Neuronal stem cell (in vitro differentiated cells): ENCODE measurements around the gene MORF4L1.
A peak's percentile ranks its signal among the peaks of the same experiment; 100 is the strongest.
"Not testable (repeated sequence)": the region's sequence is repeated elsewhere in the genome, so short reads cannot be mapped to it uniquely, and the experiment has no call there.

Source experiments
- DNase-seq: peaks from one replicate; pipeline ENCODE4 v3.0.0-alpha.2; 2013; ENCODE audit warnings: low spot score
- H2AFZ ChIP-seq: one replicate; pipeline ENCODE4 v1.6.1; 2013; ENCODE audit warnings: mild to moderate bottlenecking, low read length, inconsistent platforms
- H2AK5ac ChIP-seq: 2 replicates; pipeline ENCODE4 v1.6.1; 2013; ENCODE audit warnings: low read depth, mild to moderate bottlenecking, inconsistent platforms, low read length, moderate library complexity, mixed read lengths
- H2BK120ac ChIP-seq: 2 replicates; pipeline ENCODE4 v1.6.1; 2013; ENCODE audit warnings: low read depth, mild to moderate bottlenecking, inconsistent platforms, low read length, moderate library complexity, mixed read lengths
- H2BK12ac ChIP-seq: one replicate; pipeline ENCODE4 v1.6.1; 2013; ENCODE audit warnings: low read length, inconsistent platforms
- H2BK15ac ChIP-seq: 2 replicates; pipeline ENCODE4 v1.6.1; 2013; ENCODE audit warnings: mild to moderate bottlenecking, low read length, inconsistent platforms, mixed read lengths
- H2BK5ac ChIP-seq: one replicate; pipeline ENCODE4 v1.6.1; 2013; ENCODE audit warnings: inconsistent platforms, mild to moderate bottlenecking, low read length, moderate library complexity
- H3K14ac ChIP-seq: one replicate; pipeline ENCODE4 v1.6.1; 2013; ENCODE audit warnings: low read length, inconsistent platforms
- H3K18ac ChIP-seq: 2 replicates; pipeline ENCODE4 v1.6.1; 2013; ENCODE audit warnings: low read length, inconsistent platforms
- H3K23ac ChIP-seq: 2 replicates; pipeline ENCODE4 v1.6.1; 2013; ENCODE audit warnings: low read depth, mild to moderate bottlenecking, mixed read lengths, low read length, inconsistent platforms; ENCODE audit not compliant: poor library complexity
- H3K27ac ChIP-seq: replicated peaks from 3 replicates; pipeline ENCODE4 v1.5.1; 2013; ENCODE audit warnings: low read length, inconsistent platforms
- H3K27me3 ChIP-seq, 3 experiments: 2 replicates each; pipeline ENCODE4 v1.6.1; 2013; ENCODE audit warnings: low read length in 3 of 3, mild to moderate bottlenecking in 2 of 3, inconsistent platforms in 1 of 3, low read depth in 1 of 3, mixed read lengths in 1 of 3, moderate library complexity in 1 of 3; ENCODE audit not compliant: control insufficient read depth in 3 of 3, insufficient read depth in 3 of 3
- H3K36me3 ChIP-seq, 2 donors: replicated peaks in 1 of 2; 2 replicates each; pipeline ENCODE4 v1.6.1; 2013; ENCODE audit warnings: low read length in 2 of 2; ENCODE audit not compliant: control insufficient read depth in 2 of 2, insufficient read depth in 2 of 2
- H3K4ac ChIP-seq: 2 replicates; pipeline ENCODE4 v1.6.1; 2013; ENCODE audit warnings: inconsistent platforms, mild to moderate bottlenecking, low read length, moderate library complexity
- H3K4me1 ChIP-seq, 2 donors: 1 replicate in 1 of 2; 2 replicates in 1 of 2; pipeline ENCODE4 v1.6.1; 2013; ENCODE audit warnings: low read length in 2 of 2, low read depth in 1 of 2; ENCODE audit not compliant: control insufficient read depth in 2 of 2, insufficient read depth in 1 of 2
- H3K4me2 ChIP-seq: one replicate; pipeline ENCODE4 v1.6.1; 2013; ENCODE audit warnings: mild to moderate bottlenecking, low read length, inconsistent platforms; ENCODE audit not compliant: insufficient read depth, poor library complexity, severe bottlenecking
- H3K4me3 ChIP-seq, 2 donors: 2 replicates each; pipeline ENCODE4 v1.5.1; 2013; ENCODE audit warnings: low read length in 2 of 2, mild to moderate bottlenecking in 2 of 2, inconsistent platforms in 1 of 2, moderate library complexity in 1 of 2
- H3K79me1 ChIP-seq: one replicate; pipeline ENCODE4 v1.6.1; 2013; ENCODE audit warnings: low read depth, mild to moderate bottlenecking, inconsistent platforms, low read length, moderate library complexity
- H3K9ac ChIP-seq: one replicate; pipeline ENCODE4 v1.6.1; 2013; ENCODE audit warnings: mild to moderate bottlenecking, low read depth, low read length, inconsistent platforms; ENCODE audit not compliant: poor library complexity
- H3K9me3 ChIP-seq, 2 donors: replicated peaks in 1 of 2; 2 replicates each; pipeline versions ENCODE3 to v1.6.1; 2013; ENCODE audit warnings: low read length in 2 of 2, mild to moderate bottlenecking in 2 of 2, inconsistent platforms in 1 of 2, low read depth in 1 of 2, mixed read lengths in 1 of 2, moderate library complexity in 1 of 2; ENCODE audit not compliant: control insufficient read depth in 2 of 2, insufficient read depth in 1 of 2
- H4K8ac ChIP-seq: one replicate; pipeline ENCODE4 v1.6.1; 2013; ENCODE audit warnings: low read depth, mild to moderate bottlenecking, inconsistent platforms, low read length, moderate library complexity
- H4K91ac ChIP-seq: one replicate; pipeline ENCODE4 v1.6.1; 2013; ENCODE audit warnings: low read length, low read depth, mild to moderate bottlenecking, inconsistent platforms; ENCODE audit not compliant: poor library complexity
- WGBS, 2 donors: extraction: QIAGEN DNeasy Blood & Tissue Kit; methylation state at CpG; one replicate each; pipeline ENCODE4 v1.1.7; 2013; ENCODE audit warnings: missing lambda C conversion rate in 2 of 2, mixed read lengths in 1 of 2; ENCODE audit not compliant: insufficient read length in 2 of 2, insufficient replicate concordance in 1 of 2; ENCODE audit errors: extremely low coverage in 2 of 2; 5-methylcytosine and 5-hydroxymethylcytosine counted together

MORF4L1 gene

GRCh38 chr15:78838489-78838888 is 34.2 kb upstream of the MORF4L1 start:
- H3K4me1 ChIP-seq, result peaks cover 3 to 11% of the 10 kb centered on the region in 2 donors
- no peak overlapping the region for H2BK15ac ChIP-seq
- no peaks in the 10 kb centered on the region for H3K79me1 ChIP-seq
- no peak overlapping the region for H4K8ac ChIP-seq
- no peak overlapping the region for H3K18ac ChIP-seq
- H4K91ac ChIP-seq, result no peak overlapping the region
- no peak overlapping the region for H2BK120ac ChIP-seq
- no peak overlapping the region for H3K9ac ChIP-seq
- no peak overlapping the region for H2BK5ac ChIP-seq
- no peaks in the 10 kb centered on the region for H3K36me3 ChIP-seq
- no peak overlapping the region for H3K4me2 ChIP-seq
- no peak overlapping the region for H3K27ac ChIP-seq
- H3K14ac ChIP-seq, result no peak overlapping the region
- no peak overlapping the region for H2AFZ ChIP-seq
- H3K9me3 ChIP-seq, result no peaks in the 10 kb centered on the region
- H3K4me3 ChIP-seq, result no peak overlapping the region
- no peak overlapping the region for H2BK12ac ChIP-seq
- H3K4ac ChIP-seq, result no peak overlapping the region
- no peak overlapping the region for H3K23ac ChIP-seq
- H2AK5ac ChIP-seq, result no peak overlapping the region
- no CpG with 5 or more reads among the region's 3 CpGs for WGBS, 2 donors
- DNase-seq, result no peak
- H3K27me3 ChIP-seq, result no peaks in the 10 kb centered on the region

DNA sequence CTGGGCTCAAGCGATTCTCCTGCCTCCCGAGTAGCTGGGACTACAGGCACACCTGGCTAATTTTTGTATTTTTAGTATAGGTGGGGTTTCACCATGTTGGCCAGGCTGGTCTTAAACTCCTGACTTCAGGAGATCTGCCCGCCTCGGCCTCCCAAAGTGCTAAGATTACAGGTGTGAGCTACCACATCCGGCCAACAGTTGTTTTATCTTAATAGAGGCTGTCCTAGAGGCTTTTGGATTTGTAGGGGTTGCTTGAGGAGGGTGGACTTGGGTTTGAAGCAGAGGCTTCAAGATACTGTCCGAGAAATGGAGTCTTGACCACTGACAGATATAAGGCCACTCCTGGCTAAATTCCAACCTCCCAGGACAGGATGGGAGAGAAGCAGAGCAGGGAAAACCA is 33.5 kb upstream of the MORF4L1 start:
- not testable (repeated sequence) for H3K9me3 ChIP-seq, H3K27ac ChIP-seq, H2BK120ac ChIP-seq, H3K4me2 ChIP-seq, H3K9ac ChIP-seq, H2BK12ac ChIP-seq, H3K79me1 ChIP-seq, H2BK15ac ChIP-seq, H3K18ac ChIP-seq, DNase-seq, H3K4ac ChIP-seq, H3K14ac ChIP-seq, H2BK5ac ChIP-seq, H3K36me3 ChIP-seq, H2AFZ ChIP-seq, H4K91ac ChIP-seq, H2AK5ac ChIP-seq, H4K8ac ChIP-seq, H3K23ac ChIP-seq, H3K4me3 ChIP-seq, H3K27me3 ChIP-seq
- peaks cover 3 to 11% of the 10 kb centered on the region in 2 donors for H3K4me1 ChIP-seq
- no CpG with 5 or more reads among the region's 6 CpGs for WGBS, 2 donors

DNA sequence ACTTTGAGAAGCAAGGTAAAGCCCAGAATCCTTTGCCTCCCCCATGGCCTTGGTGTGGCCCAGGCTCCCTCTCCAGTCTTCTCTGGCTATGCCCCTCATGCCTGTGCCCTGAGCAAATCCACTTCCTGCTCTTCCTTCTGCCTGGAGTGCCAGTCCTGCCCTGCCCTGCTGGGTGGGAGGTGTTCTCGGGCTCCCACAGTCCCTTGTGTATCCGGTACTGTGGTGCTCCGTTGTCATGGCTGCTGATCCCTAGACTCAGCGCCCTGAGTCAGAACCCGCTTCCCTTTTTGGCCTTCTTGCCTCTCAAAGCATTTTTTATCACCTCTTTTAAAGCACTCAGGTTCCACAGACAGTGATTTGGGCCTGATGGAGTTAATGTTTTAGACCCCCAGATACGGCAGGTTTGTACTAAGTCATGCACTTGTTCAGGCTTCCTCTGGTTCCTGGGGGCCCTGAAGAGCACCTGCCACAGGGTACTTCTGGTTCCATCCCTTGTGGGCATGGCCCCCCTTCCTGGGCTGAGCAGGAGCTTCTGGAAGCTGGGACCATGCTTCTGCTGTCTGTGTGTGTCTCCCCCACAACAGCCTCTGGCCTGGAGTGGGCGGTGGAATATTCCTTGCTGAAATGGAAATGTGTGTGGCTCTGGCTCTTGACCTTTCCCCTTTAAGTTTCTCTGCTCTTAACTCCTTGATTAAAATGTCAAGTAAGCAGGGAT is 31.9 kb upstream of the MORF4L1 start:
- Histone ChIP-seq H4K8ac (no peak overlapping the region), H2AFZ (peak overlapping the region; percentile 44), H3K23ac (no peak overlapping the region), H2AK5ac (no peak overlapping the region), H3K4me3 (no peak overlapping the region), H2BK120ac (no peak overlapping the region), H3K18ac (peak overlapping the region; percentile 62), H4K91ac (no peak overlapping the region), H3K27ac (no peak overlapping the region), H2BK12ac (no peak overlapping the region), H3K4me2 (no peak overlapping the region), H3K79me1 (no peaks in the 10 kb centered on the region), H2BK5ac (peak overlapping the region; percentile 63), H3K9ac (no peak overlapping the region), H3K27me3 (no peaks in the 10 kb centered on the region), H3K4me1 (peaks cover 3 to 11% of the 10 kb centered on the region in 2 donors), H3K14ac (no peak overlapping the region), H2BK15ac (no peak overlapping the region), H3K36me3 (no peaks in the 10 kb centered on the region), H3K4ac (no peak overlapping the region), H3K9me3 (no peaks in the 10 kb centered on the region)
- no peak for DNase-seq
- WGBS, 2 donors, result no CpG with 5 or more reads among the region's 7 CpGs

DNA sequence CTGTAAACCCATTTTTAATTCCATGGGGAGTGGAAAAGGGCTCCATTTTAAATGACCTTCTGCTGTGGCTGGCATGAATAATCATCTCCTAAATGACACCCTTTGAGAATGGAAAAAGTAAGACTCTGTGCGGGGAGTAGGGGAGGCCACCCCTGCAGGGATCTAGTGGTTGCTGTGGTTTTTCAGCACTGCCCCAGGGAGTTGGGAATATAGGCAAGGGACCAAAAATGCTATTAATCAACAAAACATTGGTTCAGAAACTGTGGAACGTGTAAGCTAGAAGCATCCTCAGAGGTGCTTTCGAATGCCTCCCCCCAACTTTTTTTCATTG is 31.3 kb upstream of the MORF4L1 start:
- H3K27me3 ChIP-seq, result no peaks in the 10 kb centered on the region
- no peak overlapping the region for H4K91ac ChIP-seq
- H3K18ac ChIP-seq, result no peak overlapping the region
- no peaks in the 10 kb centered on the region for H3K36me3 ChIP-seq
- H3K23ac ChIP-seq, result no peak overlapping the region
- H3K4me2 ChIP-seq, result no peak overlapping the region
- no peak overlapping the region for H3K4me3 ChIP-seq
- H2BK5ac ChIP-seq, result no peak overlapping the region
- peak overlapping the region; percentile 44 for H2AFZ ChIP-seq
- no peak overlapping the region for H2BK12ac ChIP-seq
- no peak overlapping the region for H2BK15ac ChIP-seq
- no peak overlapping the region for H3K4ac ChIP-seq
- no peak for DNase-seq
- no peak overlapping the region for H4K8ac ChIP-seq
- no peaks in the 10 kb centered on the region for H3K9me3 ChIP-seq
- H3K27ac ChIP-seq, result no peak overlapping the region
- no peak overlapping the region for H3K9ac ChIP-seq
- peaks cover 3 to 11% of the 10 kb centered on the region in 2 donors for H3K4me1 ChIP-seq
- no peak overlapping the region for H2AK5ac ChIP-seq
- WGBS, 2 donors, result no CpG with 5 or more reads among the region's 3 CpGs
- H3K79me1 ChIP-seq, result no peaks in the 10 kb centered on the region
- H3K14ac ChIP-seq, result no peak overlapping the region
- no peak overlapping the region for H2BK120ac ChIP-seq
